Testis (tissue), 3 donors: Measurements from ENCODE around the gene RAB36. TPM values are rescaled to one million over a fixed set of nuclear protein-coding genes. Genes with fewer than 3 reads are reported as not detected.
A peak's percentile ranks its signal among the peaks of the same experiment; 100 is the strongest.

Experiments
- DNase-seq: peaks from one replicate; pipeline ENCODE4 v3.0.0-alpha.2; 2019
- H3K27ac ChIP-seq, 2 donors: fragments of 200-600 bp; sonication (generic); one replicate each; pipeline ENCODE4 v1.5.1; 2019
- H3K27me3 ChIP-seq: fragments of 200-600 bp; sonication (generic); one replicate; pipeline ENCODE4 v1.5.1; 2019
- H3K36me3 ChIP-seq: fragments of 200-600 bp; sonication (generic); one replicate; pipeline ENCODE4 v1.5.1; 2017; ENCODE audit warnings: low read depth; ENCODE audit errors: missing control alignments
- H3K4me1 ChIP-seq: fragments of 200-600 bp; sonication (generic); one replicate; pipeline ENCODE4 v1.5.1; 2019
- H3K4me3 ChIP-seq, 2 donors: fragments of 200-600 bp; sonication (generic); one replicate each; pipeline ENCODE4 v1.5.1; 2017 to 2019
- H3K9me3 ChIP-seq: fragments of 200-600 bp; sonication (generic); one replicate; pipeline ENCODE4 v1.5.1; 2017
- CTCF ChIP-seq, 3 experiments: fragments of 450-650 bp in 2 of 3; fragments of 200-600 bp in 1 of 3; sonication (generic) in 1 of 3; IDR thresholded peaks; one replicate each; pipeline ENCODE4 v1.5.1; 2016 to 2019; ENCODE audit warnings: antibody characterized with exemption in 3 of 3, mild to moderate bottlenecking in 2 of 3, moderate library complexity in 1 of 3
- POLR2A ChIP-seq: fragments of 450-650 bp; IDR thresholded peaks from one replicate; pipeline ENCODE4 v1.6.1; 2017; ENCODE audit warnings: antibody characterized with exemption, mild to moderate bottlenecking, moderate library complexity
- WGBS, 2 donors: methylation state at CpG; one replicate each; pipeline ENCODE4 v1.1.5; 2018; 5-methylcytosine and 5-hydroxymethylcytosine counted together
- intact Hi-C: fragments of 100-400 bp; cut with DNase I; formaldehyde crosslinking; loops from one replicate; pipeline ENCODE4 v1.15.1; 2023; ENCODE audit warnings: low total_unique reads
- polyA plus RNA-seq: library from polyadenylated mRNA; stranded (reverse); fragments of 350-450 nt; fragmentation: Illumina TruSeq; extraction: RNeasy Lipid Tissue Mini Kit (QIAGEN cat#74804); gene quantifications from one replicate; pipeline ENCODE4 v1.2.3, GENCODE V29; 2014; ENCODE audit warnings: low read depth, low replicate concordance; ENCODE audit not compliant: insufficient read depth
- total RNA-seq, 2 donors: library from RNA; depleted of rRNA; stranded (reverse); fragments of >200 nt; gene quantifications; one replicate each; pipeline ENCODE4 v1.2.3, GENCODE V29; 2016

The RAB36 gene
- total and polyA plus RNA-seq, 3 donors from 2014 or later: 7.4 to 11.1 (median 7.5) TPM

GRCh38 chr22:23200898-23201297 lies 55.6 kb downstream of the RAB36 start:
- Histone ChIP-seq H3K27ac (no peak overlapping the region), H3K36me3 (no peaks in the 10 kb centered on the region)

GRCh38 chr22:23202812-23203451 lies 57.7 kb downstream of the RAB36 start:
- Histone ChIP-seq H3K4me1 (peaks cover 33% of the 10 kb centered on the region), H3K4me3 (no peak overlapping the region), H3K27ac (peak overlapping the region; percentile 21 to 68), H3K9me3 (no peaks in the 10 kb centered on the region), H3K36me3 (no peaks in the 10 kb centered on the region), H3K27me3 (no peaks in the 10 kb centered on the region)
- no peak for TF ChIP-seq POLR2A
- no peak for TF ChIP-seq CTCF (IDR thresholded peaks at IDR 0.05)
- DNase-seq: no peak
- WGBS, 2 donors: 65 to 68% methylated on average over 4 of the region's 4 CpGs
- intact Hi-C loops: no loop called here

More at GRCh38 chr22:23200898-23201297, 55.6 kb downstream of the RAB36 start:
- Histone ChIP-seq H3K27me3 (no peaks in the 10 kb centered on the region), H3K9me3 (no peaks in the 10 kb centered on the region), H3K4me1 (peaks cover 33% of the 10 kb centered on the region), H3K4me3 (no peak overlapping the region)
- intact Hi-C loops: no loop called here
- no peak for TF ChIP-seq CTCF (IDR thresholded peaks at IDR 0.05)
- no peak for TF ChIP-seq POLR2A
- WGBS, 2 donors: 63 to 71% methylated on average over 4 to 5 of the region's 5 CpGs
- DNase-seq: no peak

GRCh38 chr22:23203452-23204124 lies 58.3 kb downstream of the RAB36 start:
- Histone ChIP-seq H3K36me3 (no peaks in the 10 kb centered on the region), H3K4me1 (peaks cover 31% of the 10 kb centered on the region), H3K27me3 (no peaks in the 10 kb centered on the region), H3K27ac (peak overlapping the region; percentile 21 to 68), H3K4me3 (no peak overlapping the region), H3K9me3 (no peaks in the 10 kb centered on the region)
- 33 to 44% methylated on average over 7 of the region's 7 CpGs for WGBS, 2 donors
- TF ChIP-seq CTCF (IDR thresholded peaks at IDR 0.05) (no peak), POLR2A (no peak)
- intact Hi-C loops: no loop called here
- DNase-seq: peak; percentile 52

GRCh38 chr22:23204125-23204488 lies 58.8 kb downstream of the RAB36 start:
- Histone ChIP-seq H3K27ac (peak overlapping the region; percentile 21 to 68), H3K36me3 (no peaks in the 10 kb centered on the region), H3K27me3 (no peaks in the 10 kb centered on the region), H3K4me1 (peaks cover 31% of the 10 kb centered on the region), H3K4me3 (no peak overlapping the region), H3K9me3 (no peaks in the 10 kb centered on the region)
- intact Hi-C loops: no loop called here
- TF ChIP-seq CTCF (IDR thresholded peaks at IDR 0.05) (no peak), POLR2A (no peak)
- no peak for DNase-seq
- 68 to 71% methylated on average over 11 of the region's 11 CpGs for WGBS, 2 donors
